ENCODE measurements around the gene MAN1A2.

MAN1A2 gene

DNA sequence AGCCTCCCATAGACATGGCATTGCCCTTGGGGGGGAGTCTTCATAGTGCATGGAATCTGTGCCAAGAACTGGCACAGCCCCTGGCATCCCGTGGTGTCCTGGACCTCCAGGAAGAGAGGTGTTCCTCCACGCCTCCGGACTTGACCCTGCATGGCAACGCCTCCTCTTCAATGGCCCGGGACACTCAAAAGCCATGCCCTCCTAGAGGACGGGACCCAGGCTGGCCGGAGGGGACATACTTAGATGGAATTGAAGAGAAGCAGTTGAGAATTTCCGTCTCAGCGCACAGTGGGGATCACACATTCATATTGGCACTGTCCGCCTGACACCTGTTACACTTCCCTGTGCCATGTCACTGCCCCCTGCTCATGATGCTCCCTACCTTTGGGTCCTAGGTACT is 200.2 kb downstream of the MAN1A2 start:
- H3K36me3 ChIP-seq (ENCODE audit: insufficient read depth, low read length), result no peaks in the 10 kb centered on the region
- no peak overlapping the region for H3K27ac ChIP-seq (ENCODE audit: low read length)
- no peaks in the 10 kb centered on the region for H3K4me1 ChIP-seq (ENCODE audit: insufficient read depth, low read length)
- TF ChIP-seq, protein P1, sequence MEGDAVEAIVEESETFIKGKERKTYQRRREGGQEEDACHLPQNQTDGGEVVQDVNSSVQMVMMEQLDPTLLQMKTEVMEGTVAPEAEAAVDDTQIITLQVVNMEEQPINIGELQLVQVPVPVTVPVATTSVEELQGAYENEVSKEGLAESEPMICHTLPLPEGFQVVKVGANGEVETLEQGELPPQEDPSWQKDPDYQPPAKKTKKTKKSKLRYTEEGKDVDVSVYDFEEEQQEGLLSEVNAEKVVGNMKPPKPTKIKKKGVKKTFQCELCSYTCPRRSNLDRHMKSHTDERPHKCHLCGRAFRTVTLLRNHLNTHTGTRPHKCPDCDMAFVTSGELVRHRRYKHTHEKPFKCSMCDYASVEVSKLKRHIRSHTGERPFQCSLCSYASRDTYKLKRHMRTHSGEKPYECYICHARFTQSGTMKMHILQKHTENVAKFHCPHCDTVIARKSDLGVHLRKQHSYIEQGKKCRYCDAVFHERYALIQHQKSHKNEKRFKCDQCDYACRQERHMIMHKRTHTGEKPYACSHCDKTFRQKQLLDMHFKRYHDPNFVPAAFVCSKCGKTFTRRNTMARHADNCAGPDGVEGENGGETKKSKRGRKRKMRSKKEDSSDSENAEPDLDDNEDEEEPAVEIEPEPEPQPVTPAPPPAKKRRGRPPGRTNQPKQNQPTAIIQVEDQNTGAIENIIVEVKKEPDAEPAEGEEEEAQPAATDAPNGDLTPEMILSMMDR (IDR thresholded peaks at IDR 0.05; ENCODE audit: borderline replicate concordance, extremely low read depth, low read length, poor library complexity, severe bottlenecking), result no peak
- TF ChIP-seq EZH2 (IDR thresholded peaks at IDR 0.05; ENCODE audit: borderline replicate concordance, low read depth, low read length, severe bottlenecking), result no peak
- DNase-seq (peak; percentile 2), ATAC-seq (ENCODE audit: insufficient read depth, low read depth) (no peak)
- no peaks in the 10 kb centered on the region for H3K9me3 ChIP-seq (ENCODE audit: insufficient read depth, low read length, severe bottlenecking)
- H3K4me3 ChIP-seq (ENCODE audit: low read depth in 1 of 2, low read length in 2 of 2), result no peak overlapping the region
- no peak overlapping the region for H3K4me2 ChIP-seq (ENCODE audit: insufficient read depth, low read length)
- no peak overlapping the region for H2AFZ ChIP-seq (ENCODE audit: low read depth, low read length)
- H3K79me2 ChIP-seq (ENCODE audit: insufficient read depth, low read length), result no peaks in the 10 kb centered on the region
- H3K9ac ChIP-seq (ENCODE audit: low read depth, low read length), result no peak overlapping the region
- H4K20me1 ChIP-seq (ENCODE audit: insufficient read depth, low read length), result no peaks in the 10 kb centered on the region
- no peaks in the 10 kb centered on the region for H3K27me3 ChIP-seq (ENCODE audit: insufficient read depth, low read length, poor library complexity)

DNA sequence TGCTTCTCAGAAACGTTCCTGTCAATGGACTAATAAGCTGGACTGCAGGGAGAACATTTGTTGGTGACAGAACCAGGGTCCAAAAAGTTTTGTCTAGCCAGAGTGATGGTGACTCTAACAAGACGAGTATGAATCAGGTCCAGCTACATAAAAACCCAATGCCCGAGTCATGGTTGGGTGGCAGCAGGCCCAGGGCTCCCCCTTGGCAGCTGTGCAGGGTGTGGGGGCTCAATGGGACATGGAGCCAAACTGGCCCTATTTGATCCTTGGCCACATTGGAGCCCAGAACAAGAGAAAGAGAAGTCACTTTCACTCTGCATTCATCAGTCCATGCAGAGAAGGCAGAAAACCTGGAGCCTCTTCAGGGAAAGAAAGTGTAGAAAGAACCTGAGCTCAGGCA is 200.7 kb downstream of the MAN1A2 start:
- no peaks in the 10 kb centered on the region for H3K27me3 ChIP-seq (ENCODE audit: insufficient read depth, low read length, poor library complexity)
- no peak overlapping the region for H3K9ac ChIP-seq (ENCODE audit: low read depth, low read length)
- H3K9me3 ChIP-seq (ENCODE audit: insufficient read depth, low read length, severe bottlenecking), result no peaks in the 10 kb centered on the region
- H3K4me2 ChIP-seq (ENCODE audit: insufficient read depth, low read length), result no peak overlapping the region
- H3K4me1 ChIP-seq (ENCODE audit: insufficient read depth, low read length), result no peaks in the 10 kb centered on the region
- ATAC-seq (ENCODE audit: insufficient read depth, low read depth), result no peak
- no peak for DNase-seq
- H3K4me3 ChIP-seq (ENCODE audit: low read depth in 1 of 2, low read length in 2 of 2), result no peak overlapping the region
- no peaks in the 10 kb centered on the region for H3K36me3 ChIP-seq (ENCODE audit: insufficient read depth, low read length)
- H4K20me1 ChIP-seq (ENCODE audit: insufficient read depth, low read length), result no peaks in the 10 kb centered on the region
- TF ChIP-seq, protein P1 (IDR thresholded peaks at IDR 0.05; ENCODE audit: borderline replicate concordance, extremely low read depth, low read length, poor library complexity, severe bottlenecking), result no peak
- no peak for TF ChIP-seq EZH2 (IDR thresholded peaks at IDR 0.05; ENCODE audit: borderline replicate concordance, low read depth, low read length, severe bottlenecking)
- H3K79me2 ChIP-seq (ENCODE audit: insufficient read depth, low read length), result no peaks in the 10 kb centered on the region
- H3K27ac ChIP-seq (ENCODE audit: low read length), result no peak overlapping the region
- no peak overlapping the region for H2AFZ ChIP-seq (ENCODE audit: low read depth, low read length)

DNA sequence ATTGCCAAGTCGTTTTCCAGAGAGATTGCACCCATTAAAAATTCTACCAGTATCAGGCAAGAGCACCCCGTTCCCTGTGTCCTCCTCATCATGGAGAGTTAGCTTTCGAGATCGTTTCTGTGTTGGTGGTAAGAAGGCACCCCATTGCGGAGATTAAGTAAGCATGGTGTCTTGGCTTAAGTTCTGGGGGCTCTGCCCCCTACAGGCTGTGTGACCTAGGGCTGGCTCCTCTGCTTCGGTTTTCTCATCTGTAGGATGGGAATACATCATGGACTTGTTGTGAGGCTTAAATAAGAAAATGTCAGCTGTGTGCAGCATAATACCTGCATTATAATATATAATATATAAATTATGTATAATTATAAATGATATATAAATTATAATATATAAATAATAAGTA is 201.8 kb downstream of the MAN1A2 start:
- no peak overlapping the region for H3K9ac ChIP-seq (ENCODE audit: low read depth, low read length)
- no peak overlapping the region for H3K4me3 ChIP-seq (ENCODE audit: low read depth in 1 of 2, low read length in 2 of 2)
- TF ChIP-seq, protein P1 (IDR thresholded peaks at IDR 0.05; ENCODE audit: borderline replicate concordance, extremely low read depth, low read length, poor library complexity, severe bottlenecking), result peak; percentile 7
- TF ChIP-seq EZH2 (IDR thresholded peaks at IDR 0.05; ENCODE audit: borderline replicate concordance, low read depth, low read length, severe bottlenecking), result no peak
- no peaks in the 10 kb centered on the region for H3K36me3 ChIP-seq (ENCODE audit: insufficient read depth, low read length)
- DNase-seq (no peak), ATAC-seq (ENCODE audit: insufficient read depth, low read depth) (no peak)
- H3K9me3 ChIP-seq (ENCODE audit: insufficient read depth, low read length, severe bottlenecking), result no peaks in the 10 kb centered on the region
- no peak overlapping the region for H3K4me2 ChIP-seq (ENCODE audit: insufficient read depth, low read length)
- H3K4me1 ChIP-seq (ENCODE audit: insufficient read depth, low read length), result no peaks in the 10 kb centered on the region
- no peaks in the 10 kb centered on the region for H3K79me2 ChIP-seq (ENCODE audit: insufficient read depth, low read length)
- no peaks in the 10 kb centered on the region for H3K27me3 ChIP-seq (ENCODE audit: insufficient read depth, low read length, poor library complexity)
- H3K27ac ChIP-seq (ENCODE audit: low read length), result no peak overlapping the region
- no peak overlapping the region for H2AFZ ChIP-seq (ENCODE audit: low read depth, low read length)
- no peaks in the 10 kb centered on the region for H4K20me1 ChIP-seq (ENCODE audit: insufficient read depth, low read length)

DNA sequence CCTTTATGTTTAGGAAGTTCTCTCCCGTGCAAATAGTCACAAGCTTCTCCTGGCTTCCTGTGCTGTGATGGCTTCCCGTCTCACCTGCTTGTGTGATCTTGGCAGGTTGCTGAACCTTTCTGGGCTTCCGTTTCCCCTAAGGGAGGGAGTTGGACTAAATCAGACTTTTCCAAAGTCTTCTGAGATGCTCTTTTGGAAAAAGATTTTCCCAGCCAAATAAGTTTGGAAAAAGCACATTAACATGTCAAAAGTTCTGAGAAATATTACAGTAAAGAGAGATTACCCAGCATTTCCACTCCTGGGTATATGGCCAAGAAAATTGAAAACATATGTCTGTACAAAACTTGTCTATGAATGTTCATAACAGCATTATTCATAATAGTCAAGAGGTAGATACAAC is 202.6 kb downstream of the MAN1A2 start:
- H3K79me2 ChIP-seq (ENCODE audit: insufficient read depth, low read length), result no peaks in the 10 kb centered on the region
- H3K27me3 ChIP-seq (ENCODE audit: insufficient read depth, low read length, poor library complexity), result no peaks in the 10 kb centered on the region
- no peak overlapping the region for H3K9ac ChIP-seq (ENCODE audit: low read depth, low read length)
- no peaks in the 10 kb centered on the region for H3K4me1 ChIP-seq (ENCODE audit: insufficient read depth, low read length)
- ATAC-seq (ENCODE audit: insufficient read depth, low read depth) (no peak), DNase-seq (no peak)
- H3K36me3 ChIP-seq (ENCODE audit: insufficient read depth, low read length), result no peaks in the 10 kb centered on the region
- H2AFZ ChIP-seq (ENCODE audit: low read depth, low read length), result no peak overlapping the region
- H3K4me3 ChIP-seq (ENCODE audit: low read depth in 1 of 2, low read length in 2 of 2), result no peak overlapping the region
- no peak overlapping the region for H3K27ac ChIP-seq (ENCODE audit: low read length)
- no peak overlapping the region for H3K4me2 ChIP-seq (ENCODE audit: insufficient read depth, low read length)
- TF ChIP-seq, protein P1 (IDR thresholded peaks at IDR 0.05; ENCODE audit: borderline replicate concordance, extremely low read depth, low read length, poor library complexity, severe bottlenecking), result no peak
- no peak for TF ChIP-seq EZH2 (IDR thresholded peaks at IDR 0.05; ENCODE audit: borderline replicate concordance, low read depth, low read length, severe bottlenecking)
- H3K9me3 ChIP-seq (ENCODE audit: insufficient read depth, low read length, severe bottlenecking), result no peaks in the 10 kb centered on the region
- no peaks in the 10 kb centered on the region for H4K20me1 ChIP-seq (ENCODE audit: insufficient read depth, low read length)

All from DND-41 (cell line).